Adrenal gland (tissue), 5 donors: ENCODE results near the gene MINDY4.

Experiments
- CTCF ChIP-seq, 6 experiments: fragments of 450-650 bp in 4 of 6; fragments of 200-600 bp in 2 of 6; sonication (generic) in 1 of 6; IDR thresholded peaks; 1 replicate in 5 of 6; 2 replicates in 1 of 6; pipeline versions ENCODE4 v1.5.1 to v1.8.0; 2016 to 2021; ENCODE audit warnings: antibody characterized with exemption in 6 of 6, mild to moderate bottlenecking in 2 of 6, moderate library complexity in 1 of 6
- POLR2A ChIP-seq, 2 donors: fragments of 450-650 bp; IDR thresholded peaks; one replicate each; pipeline ENCODE4 v1.6.1; 2017; ENCODE audit warnings: antibody characterized with exemption in 2 of 2, mild to moderate bottlenecking in 2 of 2, moderate library complexity in 1 of 2
- donor health status: DM: no; HTN: no; CAD: no.

GRCh38 chr7:30907527-30908267 lies 136.5 kb downstream of the MINDY4 start:
- TF ChIP-seq CTCF (IDR thresholded peaks at IDR 0.05): no peak
- TF ChIP-seq POLR2A (IDR thresholded peaks at IDR 0.05): no peak
